SK-N-SH (cell line): ENCODE results near the gene ERO1A. TPM values are rescaled to one million over a fixed set of nuclear protein-coding genes. Genes with fewer than 3 reads are reported as not detected.

Source experiments
- CTCF ChIA-PET: fragments of 300-600, 350-600 bp; formaldehyde crosslinking; extraction: SDS; loops from one replicate; lab custom pipeline; 2021; lab: Yijun Ruan, JAX
- POLR2A ChIA-PET: fragments of 350-600 bp; sonication (Branson Sonifier 250); formaldehyde crosslinking; extraction: SDS; loops from one replicate; lab custom pipeline; 2020; ENCODE audit warnings: antibody characterized with exemption, inconsistent platforms; lab: Yijun Ruan, JAX
- DNase-seq: peaks from one replicate; pipeline ENCODE4 v3.0.0; 2012
- H2AFZ ChIP-seq: fragments of 200-600 bp; sonication (generic); 2 replicates; pipeline ENCODE4 v1.8.1; 2016; ENCODE audit warnings: antibody characterized with exemption, mild to moderate bottlenecking, low read depth
- H3F3A ChIP-seq: fragments of 200-600 bp; sonication (generic); replicated peaks from 2 replicates; pipeline ENCODE3; 2016; ENCODE audit warnings: antibody characterized with exemption, mild to moderate bottlenecking; ENCODE audit not compliant: insufficient read depth
- H3K27ac ChIP-seq, 2 experiments: fragments of 200-500 bp in 1 of 2; fragments of 200-600 bp in 1 of 2; sonication (Bioruptor generic) in 1 of 2; sonication (generic), shearing (Covaris generic) in 1 of 2; 2 replicates each; pipeline versions ENCODE4 v1.5.1 to v1.6.1; 2014 to 2016; ENCODE audit warnings: low read depth in 2 of 2, inconsistent platforms in 1 of 2, low read length in 1 of 2, mild to moderate bottlenecking in 1 of 2, mixed read lengths in 1 of 2
- H3K27me3 ChIP-seq: fragments of 200-600 bp; sonication (generic), shearing (Covaris generic); 2 replicates; pipeline ENCODE4 v1.6.1; 2016; ENCODE audit warnings: mixed run types; ENCODE audit not compliant: insufficient read depth
- H3K36me3 ChIP-seq, 2 experiments: fragments of 200-500 bp in 1 of 2; fragments of 200-600 bp in 1 of 2; sonication (Bioruptor generic) in 1 of 2; sonication (generic) in 1 of 2; replicated peaks in 1 of 2; 2 replicates each; pipeline versions ENCODE3 to v1.5.1; 2014 to 2016; ENCODE audit warnings: low read length in 1 of 2, mild to moderate bottlenecking in 1 of 2; ENCODE audit not compliant: insufficient read depth in 2 of 2, control insufficient read depth in 1 of 2
- H3K4me1 ChIP-seq, 2 experiments: fragments of 200-500 bp in 1 of 2; fragments of 200-600 bp in 1 of 2; sonication (Bioruptor generic) in 1 of 2; sonication (generic), shearing (Covaris generic) in 1 of 2; 2 replicates each; pipeline versions ENCODE4 v1.5.1 to v1.6.1; 2014 to 2016; ENCODE audit warnings: low read depth in 1 of 2, low read length in 1 of 2, mixed run types in 1 of 2; ENCODE audit not compliant: insufficient read depth in 2 of 2, control insufficient read depth in 1 of 2
- H3K4me2 ChIP-seq: fragments of 200-600 bp; sonication (generic), shearing (Covaris generic); 2 replicates; pipeline ENCODE4 v1.6.1; 2017; ENCODE audit warnings: mixed run types
- H3K4me3 ChIP-seq, 2 experiments: fragments of 200-500 bp in 1 of 2; fragments of 200-600 bp in 1 of 2; sonication (Bioruptor generic) in 1 of 2; sonication (generic), shearing (Covaris generic) in 1 of 2; 2 replicates each; pipeline versions ENCODE4 v1.5.1 to v1.8.1; 2014 to 2016; ENCODE audit warnings: low read depth in 2 of 2, inconsistent platforms in 1 of 2, low read length in 1 of 2, mild to moderate bottlenecking in 1 of 2, mixed read lengths in 1 of 2, moderate library complexity in 1 of 2
- H3K79me2 ChIP-seq: fragments of 200-600 bp; sonication (generic); 2 replicates; pipeline ENCODE4 v1.8.1; 2017; ENCODE audit warnings: mild to moderate bottlenecking; ENCODE audit not compliant: insufficient read depth
- H3K9ac ChIP-seq: fragments of 200-600 bp; sonication (generic); 2 replicates; pipeline ENCODE4 v1.6.1; 2017; ENCODE audit warnings: mixed run types
- H3K9me2 ChIP-seq: fragments of 200-600 bp; sonication (generic); 2 replicates; pipeline ENCODE4 v1.6.1; 2017; ENCODE audit warnings: mixed run types
- H3K9me3 ChIP-seq: fragments of 200-600 bp; sonication (generic); 2 replicates; pipeline ENCODE4 v1.6.1; 2017; ENCODE audit warnings: mixed run types, mild to moderate bottlenecking, moderate library complexity
- H4K20me1 ChIP-seq: fragments of 200-600 bp; sonication (generic); 2 replicates; pipeline ENCODE4 v1.6.1; 2017; ENCODE audit warnings: mild to moderate bottlenecking, mixed run types; ENCODE audit not compliant: insufficient read depth
- CHD2 ChIP-seq: fragments of 150-350 bp; IDR thresholded peaks from 2 replicates; pipeline ENCODE4 v1.6.1; 2018; ENCODE audit warnings: low read length; ENCODE audit not compliant: partially characterized antibody
- ELF1 ChIP-seq: IDR thresholded peaks from 2 replicates; pipeline ENCODE4 v1.4.0; 2012
- EP300 ChIP-seq, 2 experiments: IDR thresholded peaks; 2 replicates each; pipeline versions ENCODE4 v1.4.0 to v1.6.1; 2012; ENCODE audit warnings: borderline replicate concordance in 1 of 2, low read depth in 1 of 2, low read length in 1 of 2
- FOXJ3 ChIP-seq: sonication (generic); formaldehyde crosslinking; IDR thresholded peaks from 2 replicates; pipeline ENCODE4 v1.5.1; 2020; ENCODE audit warnings: mild to moderate bottlenecking, missing genetic modification reagents
- FOXM1 ChIP-seq: IDR thresholded peaks from 2 replicates; pipeline ENCODE4 v1.4.0; 2012; ENCODE audit warnings: low read depth, mild to moderate bottlenecking
- GABPA ChIP-seq: IDR thresholded peaks from 2 replicates; pipeline ENCODE4 v1.4.0; 2012; ENCODE audit warnings: low read depth, mild to moderate bottlenecking
- GATA2 ChIP-seq: sonication (generic); formaldehyde crosslinking; IDR thresholded peaks from 2 replicates; pipeline ENCODE4 v1.5.0; 2020; ENCODE audit warnings: mild to moderate bottlenecking, missing genetic modification reagents
- JUND ChIP-seq: IDR thresholded peaks from 2 replicates; pipeline ENCODE4 v1.4.0; 2012
- MXI1 ChIP-seq: IDR thresholded peaks from 2 replicates; pipeline ENCODE4 v1.6.1; 2012; ENCODE audit warnings: mild to moderate bottlenecking, low read depth, low read length, improper control_type of control experiment
- NFIC ChIP-seq: IDR thresholded peaks from 2 replicates; pipeline ENCODE4 v1.4.0; 2012; ENCODE audit warnings: borderline replicate concordance
- NRF1 ChIP-seq: IDR thresholded peaks from 2 replicates; pipeline ENCODE4 v1.6.1; 2012; ENCODE audit warnings: low read depth, mild to moderate bottlenecking, low read length
- POLR2AphosphoS5 ChIP-seq: IDR thresholded peaks from 2 replicates; pipeline ENCODE4 v1.6.1; 2012; ENCODE audit warnings: low read depth, low read length
- RAD21 ChIP-seq: IDR thresholded peaks from 2 replicates; pipeline ENCODE4 v1.6.1; 2012; ENCODE audit warnings: mild to moderate bottlenecking, low read length
- RFX5 ChIP-seq: IDR thresholded peaks from 2 replicates; pipeline ENCODE4 v1.6.1; 2012; ENCODE audit warnings: mild to moderate bottlenecking, improper control_type of control experiment, low read length
- SIN3A ChIP-seq: IDR thresholded peaks from 2 replicates; pipeline ENCODE4 v1.6.1; 2012; ENCODE audit warnings: low read depth, mild to moderate bottlenecking, low read length, moderate library complexity, borderline replicate concordance
- SMC3 ChIP-seq: IDR thresholded peaks from 2 replicates; pipeline ENCODE4 v1.6.1; 2012; ENCODE audit warnings: low read depth, low read length, improper control_type of control experiment
- TAF1 ChIP-seq: IDR thresholded peaks from 2 replicates; pipeline ENCODE4 v1.6.1; 2012; ENCODE audit warnings: low read depth, mild to moderate bottlenecking, low read length, moderate library complexity, borderline replicate concordance
- TCF12 ChIP-seq: IDR thresholded peaks from 2 replicates; pipeline ENCODE4 v1.4.0; 2012
- TEAD4 ChIP-seq: IDR thresholded peaks from 2 replicates; pipeline ENCODE4 v1.4.0; 2012; ENCODE audit warnings: mild to moderate bottlenecking, borderline replicate concordance; ENCODE audit not compliant: insufficient read depth
- WGBS: methylation state at CpG from one replicate; pipeline ENCODE4 v1.1.6; 2017; ENCODE audit warnings: low lambda C conversion rate; 5-methylcytosine and 5-hydroxymethylcytosine counted together
- polyA plus RNA-seq, 3 experiments: library from polyadenylated mRNA; depleted of rRNA; stranded (reverse); fragments of >200 nt; gene quantifications; 2 replicates each; pipeline ENCODE4 v1.2.3, GENCODE V29; 2012
- TF ChIP-seq, protein P1 (sequence below): fragments of 150-350 bp; IDR thresholded peaks from 2 replicates; pipeline ENCODE4 v1.6.1; 2017; ENCODE audit warnings: antibody characterized with exemption, low read length, low read depth, borderline replicate concordance
- TF ChIP-seq, protein P2 (sequence below): fragments of 200-600 bp; sonication (generic); IDR thresholded peaks from 2 replicates; pipeline ENCODE4 v1.6.1; 2017; ENCODE audit warnings: antibody characterized with exemption, mild to moderate bottlenecking, moderate library complexity
- TF ChIP-seq, protein P3 (sequence below): IDR thresholded peaks from 2 replicates; pipeline ENCODE4 v1.4.0; 2012; ENCODE audit warnings: low read depth
- TF ChIP-seq, protein P4 (sequence below): fragments of 150-350 bp; IDR thresholded peaks from 2 replicates; pipeline ENCODE4 v1.6.1; 2016; ENCODE audit warnings: mild to moderate bottlenecking, low read depth, low read length
- TF ChIP-seq, protein P5 (sequence below): IDR thresholded peaks from 2 replicates; pipeline ENCODE4 v1.4.0; 2012; ENCODE audit warnings: low read depth, borderline replicate concordance

ERO1A gene
- polyA plus RNA-seq, 1 of the 3 experiments (the other 2 are of a cell fraction): 19.3 TPM

DNA sequence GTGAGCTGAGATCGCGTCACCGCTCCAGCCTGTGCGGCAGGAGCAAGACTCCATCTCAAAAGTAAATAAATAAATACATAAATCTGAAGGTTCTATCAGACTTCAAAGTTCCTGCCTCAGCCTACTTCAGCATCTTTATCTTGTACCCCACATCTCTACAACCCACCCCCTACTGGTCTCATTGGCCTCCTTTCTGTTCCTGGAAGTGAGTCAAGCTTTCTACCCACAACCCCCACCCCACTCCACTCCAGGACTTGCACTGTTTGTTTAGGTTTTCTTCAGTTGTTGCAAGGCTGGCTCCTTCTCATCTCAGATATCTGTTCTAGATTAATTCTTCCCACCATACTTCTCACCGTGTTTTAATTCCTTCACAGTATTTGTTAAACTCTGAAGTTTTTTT is 10.9 kb upstream of the ERO1A start:
- ChIA-PET POLR2A (interaction anchor here (1.1 kb wide), 1 partner anchor 10 kb away, joined by 3 read pairs; no protein-coding TSS in a partner anchor), CTCF (no interaction called here)
- H4K20me1 ChIP-seq: peaks cover 17% of the 10 kb centered on the region
- H3K4me1 ChIP-seq: peaks cover 11 to 30% of the 10 kb centered on the region in 2 experiments
- peaks cover 43% of the 10 kb centered on the region for H3K79me2 ChIP-seq
- H3K27me3 ChIP-seq: no peaks in the 10 kb centered on the region
- TF ChIP-seq FOXM1 (no peak), RAD21 (no peak), RFX5 (no peak), FOXJ3 (CRISPR knock-in tag) (no peak), NRF1 (no peak), EP300 (IDR thresholded peaks at IDR 0.05; ENCODE audit: borderline replicate concordance in 1 of 2, low read depth in 1 of 2, low read length in 1 of 2) (no peak), NFIC (no peak), MXI1 (no peak), TAF1 (no peak)
- TF ChIP-seq, protein P1, sequence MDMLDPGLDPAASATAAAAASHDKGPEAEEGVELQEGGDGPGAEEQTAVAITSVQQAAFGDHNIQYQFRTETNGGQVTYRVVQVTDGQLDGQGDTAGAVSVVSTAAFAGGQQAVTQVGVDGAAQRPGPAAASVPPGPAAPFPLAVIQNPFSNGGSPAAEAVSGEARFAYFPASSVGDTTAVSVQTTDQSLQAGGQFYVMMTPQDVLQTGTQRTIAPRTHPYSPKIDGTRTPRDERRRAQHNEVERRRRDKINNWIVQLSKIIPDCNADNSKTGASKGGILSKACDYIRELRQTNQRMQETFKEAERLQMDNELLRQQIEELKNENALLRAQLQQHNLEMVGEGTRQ: no peak
- TF ChIP-seq, protein P2, sequence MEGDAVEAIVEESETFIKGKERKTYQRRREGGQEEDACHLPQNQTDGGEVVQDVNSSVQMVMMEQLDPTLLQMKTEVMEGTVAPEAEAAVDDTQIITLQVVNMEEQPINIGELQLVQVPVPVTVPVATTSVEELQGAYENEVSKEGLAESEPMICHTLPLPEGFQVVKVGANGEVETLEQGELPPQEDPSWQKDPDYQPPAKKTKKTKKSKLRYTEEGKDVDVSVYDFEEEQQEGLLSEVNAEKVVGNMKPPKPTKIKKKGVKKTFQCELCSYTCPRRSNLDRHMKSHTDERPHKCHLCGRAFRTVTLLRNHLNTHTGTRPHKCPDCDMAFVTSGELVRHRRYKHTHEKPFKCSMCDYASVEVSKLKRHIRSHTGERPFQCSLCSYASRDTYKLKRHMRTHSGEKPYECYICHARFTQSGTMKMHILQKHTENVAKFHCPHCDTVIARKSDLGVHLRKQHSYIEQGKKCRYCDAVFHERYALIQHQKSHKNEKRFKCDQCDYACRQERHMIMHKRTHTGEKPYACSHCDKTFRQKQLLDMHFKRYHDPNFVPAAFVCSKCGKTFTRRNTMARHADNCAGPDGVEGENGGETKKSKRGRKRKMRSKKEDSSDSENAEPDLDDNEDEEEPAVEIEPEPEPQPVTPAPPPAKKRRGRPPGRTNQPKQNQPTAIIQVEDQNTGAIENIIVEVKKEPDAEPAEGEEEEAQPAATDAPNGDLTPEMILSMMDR: no peak
- no peaks in the 10 kb centered on the region for H3K9me3 ChIP-seq
- H3K36me3 ChIP-seq: peaks cover 26 to 35% of the 10 kb centered on the region in 2 experiments
- peak overlapping the region; percentile 86 for H3K4me3 ChIP-seq
- H3K27ac ChIP-seq: peak overlapping the region; percentile 86 to 97
- peak overlapping the region; percentile 80 for H3K4me2 ChIP-seq
- peak overlapping the region; percentile 95 for H3K9ac ChIP-seq
- DNase-seq: peak; percentile 44
- no peaks in the 10 kb centered on the region for H3K9me2 ChIP-seq
- peaks cover 20% of the 10 kb centered on the region for H3F3A ChIP-seq
- 89% methylated on average over 5 of the region's 5 CpGs for WGBS
- peak overlapping the region; percentile 98 for H2AFZ ChIP-seq

DNA sequence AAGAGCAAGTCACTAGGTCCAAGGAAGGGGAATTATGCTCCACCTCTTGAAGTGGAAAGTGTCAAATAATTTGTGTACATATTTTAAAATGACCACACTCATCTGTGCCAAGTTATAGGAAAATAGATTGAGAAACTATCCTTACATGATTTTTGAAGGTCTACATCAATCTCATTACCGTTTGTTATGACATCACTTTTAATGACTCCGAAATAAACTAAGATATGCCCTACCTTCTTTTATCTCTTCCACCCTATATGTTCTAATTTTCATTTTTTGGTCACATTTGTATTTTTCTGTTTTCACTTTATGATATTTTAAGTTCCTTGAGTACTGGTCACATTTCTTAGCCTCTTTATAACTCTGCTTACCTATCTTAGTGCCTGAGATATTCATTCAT is 8.3 kb upstream of the ERO1A start:
- POLR2A ChIA-PET: no interaction called here
- no peak for DNase-seq
- Histone ChIP-seq H3K36me3 (peaks cover 3 to 8% of the 10 kb centered on the region in 2 experiments), H3K9me2 (no peaks in the 10 kb centered on the region), H3K4me2 (no peak overlapping the region), H3F3A (peaks cover 7% of the 10 kb centered on the region), H3K9ac (no peak overlapping the region), H4K20me1 (peaks cover 10% of the 10 kb centered on the region), H3K79me2 (peaks cover 17% of the 10 kb centered on the region), H3K4me3 (no peak overlapping the region), H3K27me3 (no peaks in the 10 kb centered on the region), H3K4me1 (peaks cover 9 to 16% of the 10 kb centered on the region in 2 experiments; a peak in 3 of 4 replicates), H3K9me3 (no peaks in the 10 kb centered on the region), H3K27ac (no peak overlapping the region), H2AFZ (no peak overlapping the region)
- 94% methylated on average over 2 of the region's 2 CpGs for WGBS
- TF ChIP-seq JUND: no peak
- TF ChIP-seq GATA2: no peak
- TF ChIP-seq FOXM1: no peak
- no peak for TF ChIP-seq MXI1
- TF ChIP-seq TAF1: no peak
- TF ChIP-seq SMC3: no peak
- TF ChIP-seq CHD2: no peak
- TF ChIP-seq TCF12: no peak
- TF ChIP-seq, protein P3, sequence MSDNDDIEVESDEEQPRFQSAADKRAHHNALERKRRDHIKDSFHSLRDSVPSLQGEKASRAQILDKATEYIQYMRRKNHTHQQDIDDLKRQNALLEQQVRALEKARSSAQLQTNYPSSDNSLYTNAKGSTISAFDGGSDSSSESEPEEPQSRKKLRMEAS: no peak
- TF ChIP-seq TEAD4: no peak
- TF ChIP-seq FOXJ3 (CRISPR knock-in tag): no peak
- TF ChIP-seq POLR2AphosphoS5: no peak
- TF ChIP-seq, protein P4, sequence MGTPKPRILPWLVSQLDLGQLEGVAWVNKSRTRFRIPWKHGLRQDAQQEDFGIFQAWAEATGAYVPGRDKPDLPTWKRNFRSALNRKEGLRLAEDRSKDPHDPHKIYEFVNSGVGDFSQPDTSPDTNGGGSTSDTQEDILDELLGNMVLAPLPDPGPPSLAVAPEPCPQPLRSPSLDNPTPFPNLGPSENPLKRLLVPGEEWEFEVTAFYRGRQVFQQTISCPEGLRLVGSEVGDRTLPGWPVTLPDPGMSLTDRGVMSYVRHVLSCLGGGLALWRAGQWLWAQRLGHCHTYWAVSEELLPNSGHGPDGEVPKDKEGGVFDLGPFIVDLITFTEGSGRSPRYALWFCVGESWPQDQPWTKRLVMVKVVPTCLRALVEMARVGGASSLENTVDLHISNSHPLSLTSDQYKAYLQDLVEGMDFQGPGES: no peak
- no peak for TF ChIP-seq SIN3A
- TF ChIP-seq EP300 (IDR thresholded peaks at IDR 0.05; ENCODE audit: borderline replicate concordance in 1 of 2, low read depth in 1 of 2, low read length in 1 of 2): no peak
- TF ChIP-seq ELF1: no peak
- TF ChIP-seq GABPA: no peak
- TF ChIP-seq, protein P5, sequence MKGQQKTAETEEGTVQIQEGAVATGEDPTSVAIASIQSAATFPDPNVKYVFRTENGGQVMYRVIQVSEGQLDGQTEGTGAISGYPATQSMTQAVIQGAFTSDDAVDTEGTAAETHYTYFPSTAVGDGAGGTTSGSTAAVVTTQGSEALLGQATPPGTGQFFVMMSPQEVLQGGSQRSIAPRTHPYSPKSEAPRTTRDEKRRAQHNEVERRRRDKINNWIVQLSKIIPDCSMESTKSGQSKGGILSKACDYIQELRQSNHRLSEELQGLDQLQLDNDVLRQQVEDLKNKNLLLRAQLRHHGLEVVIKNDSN: no peak
- CTCF ChIA-PET: no interaction called here
